Measurements from ENCODE around the gene MBNL2.

MBNL2 gene

GRCh38 chr13:97212004-97212403 lies 10.1 kb upstream of the MBNL2 start:
- DNase-seq = no peak

- DNase-seq = no peak
These were observed 9.5 kb upstream of the MBNL2 start for GRCh38 chr13:97212601-97213040.

GRCh38 chr13:97214921-97215320 lies 7.2 kb upstream of the MBNL2 start:
- no peak for DNase-seq

- no peak for DNase-seq
These were observed 6.8 kb upstream of the MBNL2 start for GRCh38 chr13:97215325-97215724.

- DNase-seq = no peak
These were observed 2.9 kb upstream of the MBNL2 start for GRCh38 chr13:97219226-97219625.

- no peak for DNase-seq
These were observed 1.8 kb upstream of the MBNL2 start for GRCh38 chr13:97220151-97220900.

- DNase-seq = no peak
These were observed 1.1 kb upstream of the MBNL2 start for GRCh38 chr13:97221046-97221445.

- DNase-seq = no peak
These were observed 667 bp upstream of the MBNL2 start for GRCh38 chr13:97221466-97221865.

- DNase-seq = no peak
These were observed 1.0 kb downstream of the MBNL2 start for GRCh38 chr13:97223037-97223710.

GRCh38 chr13:97223711-97224541 lies 1.8 kb downstream of the MBNL2 start:
- DNase-seq = no peak

- DNase-seq = no peak
These were observed 2.6 kb downstream of the MBNL2 start for GRCh38 chr13:97224544-97225300.

- no peak for DNase-seq
These were observed 3.4 kb downstream of the MBNL2 start for GRCh38 chr13:97225533-97225932.

GRCh38 chr13:97226013-97226412 lies 3.9 kb downstream of the MBNL2 start:
- no peak for DNase-seq

GRCh38 chr13:97226788-97227627 lies 4.9 kb downstream of the MBNL2 start:
- DNase-seq = peak; percentile 9

- no peak for DNase-seq
These were observed 6.9 kb downstream of the MBNL2 start for GRCh38 chr13:97228850-97229521.

GRCh38 chr13:97229699-97230098 lies 7.6 kb downstream of the MBNL2 start:
- DNase-seq = no peak

GRCh38 chr13:97231118-97231828 lies 9.1 kb downstream of the MBNL2 start:
- DNase-seq = no peak

- no peak for DNase-seq
These were observed 9.7 kb downstream of the MBNL2 start for GRCh38 chr13:97231829-97232196.

GRCh38 chr13:97233499-97233898 lies 11.4 kb downstream of the MBNL2 start:
- DNase-seq = no peak

GRCh38 chr13:97234236-97234635 lies 12.1 kb downstream of the MBNL2 start:
- no peak for DNase-seq

- DNase-seq = no peak
These were observed 12.6 kb downstream of the MBNL2 start for GRCh38 chr13:97234742-97235141.

Measured in effector CD8-positive, alpha-beta T cell (primary cell).